DOHH2 (cell line): Measurements from ENCODE around the gene WDR55.

Source experiments
- CTCF ChIP-seq: fragments of 200-600 bp; sonication (generic); IDR thresholded peaks from one replicate; pipeline ENCODE4 v1.5.1; 2014; ENCODE audit warnings: antibody characterized with exemption, mild to moderate bottlenecking, low read depth, low read length; ENCODE audit not compliant: poor library complexity, severe bottlenecking
- EZH2phosphoT487 ChIP-seq: fragments of 200-600 bp; sonication (generic); IDR thresholded peaks from 2 replicates; pipeline ENCODE4 v1.6.1; 2017; ENCODE audit warnings: borderline replicate concordance, mild to moderate bottlenecking, antibody characterized with exemption, low read length, moderate library complexity, mixed read lengths

GRCh38 chr5:140647042-140647419 lies 17.7 kb upstream of the WDR55 start:
- TF ChIP-seq CTCF (no peak), EZH2phosphoT487 (no peak)
